Measurements from ENCODE around the gene CCDC146.
"Not testable (repeated sequence)": the region's sequence is repeated elsewhere in the genome, so short reads cannot be mapped to it uniquely, and the experiment has no call there.

The CCDC146 gene

DNA sequence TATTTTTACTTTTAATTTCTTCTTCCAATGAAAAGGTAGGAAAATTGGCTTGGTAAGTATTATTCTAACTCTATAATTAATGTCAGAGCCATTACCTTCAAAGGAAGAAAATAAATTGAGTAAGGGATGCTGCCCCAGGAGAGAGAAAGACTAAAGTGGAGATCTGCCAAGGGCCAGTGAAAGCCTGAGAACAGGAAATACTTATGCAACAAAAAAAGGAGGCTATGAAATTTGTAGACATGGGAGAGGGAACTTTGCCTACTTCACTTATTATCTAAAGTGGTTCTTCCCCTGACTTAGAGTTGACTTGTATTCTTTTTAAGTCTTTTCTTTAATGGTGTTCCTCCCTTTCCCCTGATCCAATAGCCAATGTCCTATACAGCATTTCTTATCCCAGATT, 29.8 kb downstream of the CCDC146 start:
- DNase-seq, result not testable (repeated sequence)

DNA sequence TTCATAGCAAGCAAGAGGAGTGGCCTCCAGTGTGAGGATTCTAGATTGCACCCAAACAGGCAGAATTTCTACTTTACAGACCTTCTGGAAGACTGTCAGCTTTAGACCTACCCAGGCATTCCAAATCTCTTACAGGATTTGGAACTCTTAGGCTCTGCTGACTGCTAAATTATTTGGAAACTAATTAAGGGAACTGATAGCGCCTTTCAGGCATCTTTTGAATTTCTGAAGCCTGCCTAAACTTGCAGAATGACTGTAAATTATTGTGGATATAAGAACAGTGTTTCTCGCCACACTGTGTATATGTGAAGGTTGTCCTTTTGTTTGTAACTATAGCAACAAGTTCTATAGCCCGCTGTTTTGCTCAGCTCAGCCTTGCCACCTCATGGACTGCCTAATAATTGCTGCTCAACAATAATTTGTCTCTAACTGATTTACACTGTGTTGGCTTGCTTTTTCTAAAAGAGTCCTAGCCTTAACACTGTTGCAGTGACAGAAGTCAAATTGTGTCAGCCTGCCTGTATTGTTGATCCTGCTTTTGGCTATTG, 32.6 kb downstream of the CCDC146 start:
- DNase-seq, result not testable (repeated sequence)

DNA sequence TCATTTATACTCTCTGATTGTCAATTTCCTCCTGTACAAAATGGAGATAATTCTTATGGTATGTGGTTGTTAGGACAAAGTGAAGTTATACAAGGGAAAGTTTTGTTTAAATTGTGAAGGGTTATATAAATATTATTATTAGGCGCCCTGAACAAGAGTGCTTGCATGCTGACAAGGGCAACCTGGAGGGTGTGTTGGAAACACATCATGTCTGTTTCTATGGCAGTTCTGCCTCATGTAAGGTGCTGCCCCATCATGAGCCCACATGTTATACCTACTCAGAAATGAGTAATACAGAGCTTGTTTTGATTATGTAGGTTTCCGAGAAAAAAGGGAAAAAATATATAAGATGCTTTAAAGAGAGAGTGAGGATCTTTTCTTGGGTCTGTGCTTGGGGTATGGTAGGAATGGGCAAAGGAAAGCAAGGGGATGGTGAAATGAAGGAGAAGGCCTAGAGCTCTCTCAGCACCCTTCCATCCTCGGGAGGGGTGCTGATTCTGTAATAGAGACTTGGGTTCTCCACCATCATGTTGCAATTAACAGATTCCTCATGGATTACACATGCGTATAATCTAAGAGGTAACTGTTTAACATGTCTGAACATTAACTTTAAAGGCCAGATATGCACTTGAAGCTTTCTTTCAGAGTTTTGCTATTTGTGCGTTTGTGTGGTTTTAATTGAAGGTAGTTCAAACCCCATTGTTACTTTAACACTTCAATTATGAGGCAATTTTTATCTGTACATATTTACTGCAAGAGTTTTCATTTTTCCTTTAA, 33.4 kb downstream of the CCDC146 start:
- DNase-seq, result not testable (repeated sequence)

DNA sequence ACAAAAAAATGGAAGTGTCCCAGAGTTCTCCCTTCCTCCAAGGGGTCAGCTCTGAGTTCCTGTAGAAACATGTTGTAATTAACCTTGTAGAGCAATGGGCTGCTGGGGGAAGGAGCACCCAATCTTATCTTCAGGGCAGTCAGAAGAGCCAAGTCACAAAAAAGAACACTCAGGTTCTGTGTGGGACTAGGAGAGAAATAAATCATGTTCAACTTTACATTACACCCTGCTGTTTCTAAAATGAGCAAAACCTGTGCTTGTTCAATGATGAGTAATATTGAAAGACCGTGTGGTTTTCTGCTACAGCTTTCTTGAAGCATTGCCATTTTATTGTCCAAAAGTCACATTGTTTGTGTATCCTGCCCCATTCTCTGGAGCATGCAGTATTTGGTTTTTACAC, 34.6 kb downstream of the CCDC146 start:
- DNase-seq, result not testable (repeated sequence)

DNA sequence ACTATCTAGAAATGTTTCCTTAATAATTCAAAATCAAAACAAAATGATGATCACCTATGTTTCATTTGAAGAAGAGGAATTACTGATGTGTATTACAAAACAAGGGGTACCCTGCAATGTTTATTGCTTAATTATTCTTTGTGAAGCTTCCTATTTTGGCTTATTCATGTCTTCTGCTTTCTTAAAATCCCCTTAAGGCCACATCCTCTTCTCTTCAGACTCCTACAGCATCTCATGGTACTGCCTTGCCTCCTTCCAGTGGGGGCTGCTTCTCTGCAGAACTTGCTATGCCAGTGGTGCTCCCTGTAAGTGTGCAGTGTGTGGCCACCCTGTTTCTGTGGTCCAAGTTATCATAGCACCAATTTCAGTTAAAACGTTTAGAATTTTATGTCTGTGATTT, 35.0 kb downstream of the CCDC146 start:
- no peak for DNase-seq

DNA sequence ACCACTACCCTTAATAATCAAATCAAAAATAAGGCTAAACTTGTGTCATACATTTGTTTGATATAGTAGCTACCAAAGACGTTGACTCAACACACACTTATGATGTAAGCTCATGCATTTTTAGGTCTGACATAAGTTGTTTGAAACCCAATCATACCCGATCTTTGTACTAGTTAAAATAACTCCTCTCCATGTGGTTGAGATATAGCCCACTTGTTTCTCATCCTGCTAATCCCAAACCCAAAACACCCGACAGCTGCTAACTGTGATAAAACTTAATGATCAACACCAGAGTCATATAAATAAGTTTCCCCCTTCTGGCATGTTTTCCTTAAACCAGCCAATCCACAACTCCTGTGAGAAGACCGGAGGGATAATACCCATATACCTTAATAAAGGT, 48.7 kb downstream of the CCDC146 start:
- not testable (repeated sequence) for DNase-seq

DNA sequence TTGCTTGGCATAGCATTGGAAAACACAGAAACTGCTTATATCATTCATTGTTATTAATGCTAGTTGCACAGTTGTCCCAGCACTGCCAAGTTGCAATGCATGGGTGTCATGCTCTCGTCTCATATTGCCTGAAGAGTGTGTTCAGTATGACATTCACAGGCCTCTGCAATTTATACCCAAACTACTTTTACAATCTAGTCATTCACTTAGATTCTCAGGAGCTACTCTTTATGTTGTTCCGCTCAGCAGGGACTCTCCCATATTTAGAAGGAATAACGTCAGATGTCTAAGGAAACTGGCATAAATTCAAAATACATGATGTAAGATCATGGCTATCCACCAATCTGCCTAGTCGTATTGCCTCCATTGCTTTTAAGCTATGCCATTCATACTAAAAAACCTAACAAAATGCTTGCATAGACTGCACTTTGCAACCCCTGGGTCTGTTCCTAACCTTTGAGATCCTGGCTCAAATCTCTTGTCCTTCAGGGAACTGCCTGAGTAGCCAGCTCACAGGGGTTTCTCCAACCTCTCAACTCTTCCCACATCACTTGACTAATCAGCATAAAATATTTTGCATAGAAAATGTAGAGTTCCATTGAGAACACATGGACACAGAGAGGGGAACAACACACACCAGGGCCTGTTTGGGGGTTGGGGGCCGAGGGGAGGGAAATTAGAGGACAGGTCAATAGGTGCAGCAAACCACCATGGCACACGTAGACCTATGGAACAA, 50.2 kb downstream of the CCDC146 start:
- DNase-seq, result not testable (repeated sequence)

DNA sequence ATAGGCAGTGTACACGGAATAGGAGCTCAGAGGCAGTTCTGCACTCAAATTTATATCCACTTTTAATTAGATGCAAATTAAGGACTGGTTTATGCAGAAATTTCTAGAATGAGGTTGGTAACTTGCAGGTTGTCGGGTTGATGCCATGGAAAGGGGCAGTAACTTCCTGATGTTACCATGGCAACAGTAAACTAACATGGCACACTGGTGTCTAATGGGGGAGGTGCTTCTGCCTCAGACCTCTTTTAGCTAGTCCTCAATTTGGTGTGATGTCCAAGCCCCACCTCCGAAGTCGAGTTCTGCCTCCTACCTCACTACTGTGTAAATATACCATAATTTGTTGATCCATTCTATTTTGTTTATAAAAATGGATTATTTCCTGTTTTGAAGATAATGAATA, 52.0 kb downstream of the CCDC146 start:
- DNase-seq, result not testable (repeated sequence)

DNA sequence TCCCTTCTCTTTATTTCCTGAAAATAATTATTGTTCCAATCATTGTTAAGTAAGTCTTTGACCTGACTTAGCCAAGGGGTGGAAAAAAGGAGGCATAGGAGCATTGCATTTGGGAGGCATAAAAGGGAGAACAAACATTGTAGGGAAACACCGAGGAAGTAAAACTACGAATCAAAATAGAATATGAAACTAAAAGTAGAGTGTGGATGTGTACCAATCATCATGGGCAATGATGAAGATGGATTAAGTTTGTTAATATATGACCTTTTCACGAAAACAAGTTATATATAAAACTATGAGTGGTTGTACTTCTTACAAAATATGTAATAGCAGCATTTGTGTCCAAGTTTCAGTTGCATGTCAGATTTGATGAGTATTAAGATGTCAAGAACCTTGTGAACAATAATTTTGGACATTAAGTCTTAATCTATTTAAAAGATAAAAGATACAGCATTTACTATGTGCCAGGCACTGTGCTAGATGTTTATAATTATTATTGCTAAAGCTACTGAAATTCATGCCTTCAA, 52.9 kb downstream of the CCDC146 start:
- DNase-seq, result not testable (repeated sequence)

DNA sequence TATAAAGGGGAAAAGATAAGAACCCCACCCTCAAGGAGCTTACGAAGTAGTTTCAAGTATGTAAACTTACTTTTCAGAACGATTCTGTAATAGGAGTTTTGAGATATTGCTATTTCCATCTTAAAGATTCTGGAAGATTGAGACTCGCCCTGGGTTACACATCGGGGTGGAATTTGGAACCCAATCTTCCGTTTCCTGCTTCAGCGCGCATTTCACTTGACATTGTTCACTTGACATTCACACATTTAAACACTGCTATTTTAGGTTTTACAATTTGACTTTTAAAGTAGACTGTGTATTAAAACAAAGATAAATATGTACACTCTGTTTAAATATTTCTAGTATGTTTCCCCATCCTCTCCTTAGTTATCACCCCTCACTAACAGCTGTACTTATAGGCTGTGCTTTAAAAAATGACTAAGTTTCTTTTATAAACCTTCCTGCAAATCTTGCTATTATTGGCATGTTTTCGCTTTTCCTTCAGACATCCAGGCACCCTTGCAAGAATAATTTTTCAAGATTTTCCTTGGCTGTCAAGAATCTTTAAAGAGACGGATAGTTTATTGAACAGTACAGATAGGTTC, 55.0 kb downstream of the CCDC146 start:
- DNase-seq, result not testable (repeated sequence)

DNA sequence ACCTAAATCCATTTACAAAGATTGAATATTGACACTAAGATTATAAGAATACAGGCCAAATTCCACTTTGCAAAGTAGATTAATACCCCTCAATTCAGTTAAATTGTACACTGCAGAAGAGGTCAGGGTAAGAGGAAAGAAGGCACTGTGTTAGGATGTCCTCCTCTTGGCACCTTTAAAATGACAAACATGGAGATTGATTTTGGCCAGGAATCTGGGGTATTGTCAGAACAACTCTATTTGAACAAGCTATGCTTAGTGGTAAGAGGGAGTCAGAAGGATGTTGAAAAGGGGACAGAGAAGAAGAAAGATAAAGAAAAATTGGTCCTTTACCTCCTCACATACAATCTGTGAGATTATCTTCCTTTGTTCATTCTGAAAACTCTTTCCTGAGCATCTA, 55.6 kb downstream of the CCDC146 start:
- DNase-seq, result not testable (repeated sequence)

DNA sequence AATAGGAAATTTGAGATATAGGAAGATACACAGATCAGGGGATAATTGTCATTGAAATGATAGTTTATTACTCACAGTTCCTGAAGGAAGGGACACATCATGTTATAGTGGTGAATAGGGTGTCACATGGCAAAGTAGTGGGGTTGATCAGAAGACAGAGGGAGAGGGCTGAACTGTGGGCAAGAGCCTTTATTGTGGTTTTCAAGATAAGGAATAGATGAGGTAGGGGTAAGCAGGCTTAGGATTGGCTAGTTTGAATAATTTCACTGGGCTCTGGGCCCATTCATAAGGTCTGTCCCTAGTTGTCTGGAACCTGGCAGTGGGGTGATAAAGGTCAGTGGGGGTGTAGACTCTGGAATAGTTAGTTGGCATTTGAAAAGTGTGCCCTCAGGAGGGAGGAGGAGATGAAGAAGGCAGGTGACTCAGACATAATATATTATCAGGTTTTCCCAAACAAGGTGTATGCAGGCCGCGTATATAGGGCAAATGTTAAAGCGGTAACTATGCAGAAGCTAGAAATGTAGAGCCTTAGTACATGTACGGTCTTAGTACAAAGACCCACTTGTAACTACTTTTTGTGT, 58.7 kb downstream of the CCDC146 start:
- DNase-seq, result no peak

DNA sequence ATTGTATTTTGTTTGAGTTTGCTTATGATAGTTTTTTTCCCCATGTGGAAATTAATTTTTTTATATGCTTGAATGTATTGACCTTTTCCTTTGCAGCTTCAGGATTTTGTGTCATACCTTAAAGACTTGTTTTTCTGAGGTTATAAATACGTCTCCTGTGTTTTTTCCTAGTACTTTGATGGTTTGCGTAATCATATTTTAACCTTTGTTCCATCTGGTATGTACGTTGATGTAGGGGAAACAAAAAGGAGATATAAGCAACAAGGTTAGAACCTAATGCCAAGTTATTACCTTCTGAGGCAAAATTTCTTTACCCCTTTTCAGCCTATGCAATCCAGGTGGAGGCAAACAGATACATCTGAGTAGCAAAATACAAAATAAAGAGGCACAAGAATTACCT, 59.3 kb downstream of the CCDC146 start:
- no peak for DNase-seq

DNA sequence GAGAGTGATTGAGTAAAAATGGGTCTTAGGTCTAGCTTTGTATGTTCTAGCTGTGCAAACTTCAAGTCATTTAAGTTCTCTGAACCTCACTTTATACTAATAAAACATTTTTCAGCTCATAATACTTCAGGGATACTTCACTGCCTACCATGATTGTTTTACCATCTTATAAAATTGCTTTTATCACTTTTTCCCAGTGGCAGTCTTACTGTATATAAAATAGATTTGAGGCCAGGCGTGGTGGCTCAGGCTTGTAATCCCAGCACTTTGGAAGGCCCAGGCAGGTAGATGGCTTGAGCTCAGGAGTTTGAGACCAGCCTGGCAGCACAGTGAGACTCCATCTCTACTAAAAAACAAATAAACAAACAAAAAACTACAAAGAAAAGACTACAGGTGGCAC, 59.8 kb downstream of the CCDC146 start:
- no peak for DNase-seq

DNA sequence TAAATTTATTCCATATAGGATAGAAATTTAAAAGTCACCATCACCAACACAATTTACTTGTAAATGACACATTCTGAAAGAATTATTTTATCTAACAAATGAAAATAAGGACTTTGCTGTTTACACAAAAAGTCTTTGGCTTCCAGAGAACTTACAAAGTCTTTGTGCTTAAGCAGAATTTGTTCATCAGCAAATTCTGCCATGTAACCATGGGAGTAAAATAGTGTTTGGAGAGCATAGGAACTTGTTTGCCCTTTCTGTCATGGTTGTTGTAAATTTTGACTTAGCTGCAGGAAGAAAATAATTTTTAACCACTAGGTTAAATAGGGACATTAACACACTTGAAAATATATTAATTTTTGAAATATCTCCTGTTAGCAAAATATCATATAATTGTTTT, 62.0 kb downstream of the CCDC146 start:
- no peak for DNase-seq

DNA sequence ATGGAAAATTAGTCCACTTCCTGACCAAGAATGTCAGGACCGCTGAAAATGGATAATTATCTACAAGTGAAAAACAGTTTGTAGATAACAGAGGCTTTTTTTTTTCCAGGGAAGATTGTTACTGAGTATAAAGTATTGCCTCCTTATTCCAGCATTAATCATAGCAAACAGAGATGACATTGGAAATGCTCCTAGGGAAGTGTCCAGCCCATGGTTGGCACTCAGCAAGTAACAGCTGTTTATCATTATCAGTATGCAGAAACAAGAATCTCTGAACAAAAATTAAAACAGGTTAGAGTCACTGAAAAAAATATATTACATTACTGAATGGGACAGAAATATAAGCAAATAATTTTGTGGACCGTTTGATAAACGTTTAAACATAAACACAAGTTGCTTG, 62.6 kb downstream of the CCDC146 start:
- DNase-seq, result no peak

DNA sequence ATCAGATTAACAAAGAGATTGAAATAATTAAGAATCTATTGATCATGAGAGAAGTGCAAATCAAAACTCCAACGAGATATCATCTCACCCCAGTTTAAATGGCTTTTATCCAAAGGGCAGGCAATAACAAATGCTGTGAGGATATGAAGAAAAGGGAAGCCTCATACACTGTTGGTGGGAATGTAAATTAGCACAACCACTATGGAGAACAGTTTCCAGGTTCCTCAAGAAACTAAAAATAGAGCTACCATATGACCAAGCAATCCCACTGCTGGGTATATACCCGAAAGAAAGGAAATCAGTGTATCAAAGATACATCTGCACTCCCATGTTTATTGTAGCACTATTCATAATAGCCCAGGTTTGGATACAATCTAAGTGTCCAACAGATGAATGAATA, 63.5 kb downstream of the CCDC146 start:
- no peak for DNase-seq

DNA sequence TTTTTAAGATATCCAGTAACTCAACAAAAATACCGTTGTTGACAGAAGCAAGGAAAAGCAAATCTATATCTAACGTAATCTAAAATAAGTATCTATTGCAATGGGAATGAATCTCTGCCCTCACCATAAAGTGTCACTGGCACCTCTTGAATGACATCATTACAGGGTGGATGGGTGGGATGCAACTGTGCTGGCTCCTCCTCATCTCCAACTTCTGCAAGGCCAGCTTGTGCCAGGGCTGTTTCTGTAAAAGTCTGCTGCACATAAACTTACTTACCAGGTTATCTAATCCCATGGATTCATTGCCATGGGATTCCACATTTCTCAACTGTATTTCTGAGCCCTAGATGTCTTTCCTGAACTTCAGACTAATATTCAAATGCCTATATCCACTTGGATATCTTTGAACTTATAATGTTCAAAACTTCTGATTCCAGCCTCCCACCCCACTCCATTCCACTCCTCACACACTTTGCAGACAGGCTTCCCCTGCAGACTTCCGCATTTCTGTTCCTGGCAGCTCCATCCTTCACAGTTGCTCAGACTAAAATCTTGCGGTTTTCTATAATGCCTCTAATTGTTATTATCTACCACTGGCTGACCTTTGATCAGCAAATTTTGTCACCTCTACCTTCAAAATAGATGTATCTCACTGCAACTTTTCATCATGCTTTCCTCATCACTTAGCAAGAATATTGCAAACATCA, 66.5 kb downstream of the CCDC146 start:
- no peak for DNase-seq

DNA sequence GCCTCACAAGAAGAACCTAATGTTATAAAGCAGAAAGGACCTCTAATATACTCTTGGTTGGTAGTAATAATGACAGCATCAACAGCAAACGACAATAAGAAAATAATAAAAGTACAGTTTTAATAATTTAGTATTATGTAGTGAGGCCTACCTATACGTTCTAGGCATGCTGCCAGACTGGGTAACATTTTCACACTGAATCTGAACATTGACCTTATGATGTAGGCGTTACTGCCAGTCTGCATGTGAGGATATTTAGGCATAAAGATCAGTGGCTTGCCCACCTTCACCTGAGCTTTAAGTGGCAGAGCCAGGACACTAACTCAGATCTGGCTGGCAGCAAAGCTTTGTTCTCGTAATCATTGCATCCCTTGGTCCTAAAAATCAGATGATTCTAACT, 74.7 kb downstream of the CCDC146 start:
- DNase-seq, result no peak

DNA sequence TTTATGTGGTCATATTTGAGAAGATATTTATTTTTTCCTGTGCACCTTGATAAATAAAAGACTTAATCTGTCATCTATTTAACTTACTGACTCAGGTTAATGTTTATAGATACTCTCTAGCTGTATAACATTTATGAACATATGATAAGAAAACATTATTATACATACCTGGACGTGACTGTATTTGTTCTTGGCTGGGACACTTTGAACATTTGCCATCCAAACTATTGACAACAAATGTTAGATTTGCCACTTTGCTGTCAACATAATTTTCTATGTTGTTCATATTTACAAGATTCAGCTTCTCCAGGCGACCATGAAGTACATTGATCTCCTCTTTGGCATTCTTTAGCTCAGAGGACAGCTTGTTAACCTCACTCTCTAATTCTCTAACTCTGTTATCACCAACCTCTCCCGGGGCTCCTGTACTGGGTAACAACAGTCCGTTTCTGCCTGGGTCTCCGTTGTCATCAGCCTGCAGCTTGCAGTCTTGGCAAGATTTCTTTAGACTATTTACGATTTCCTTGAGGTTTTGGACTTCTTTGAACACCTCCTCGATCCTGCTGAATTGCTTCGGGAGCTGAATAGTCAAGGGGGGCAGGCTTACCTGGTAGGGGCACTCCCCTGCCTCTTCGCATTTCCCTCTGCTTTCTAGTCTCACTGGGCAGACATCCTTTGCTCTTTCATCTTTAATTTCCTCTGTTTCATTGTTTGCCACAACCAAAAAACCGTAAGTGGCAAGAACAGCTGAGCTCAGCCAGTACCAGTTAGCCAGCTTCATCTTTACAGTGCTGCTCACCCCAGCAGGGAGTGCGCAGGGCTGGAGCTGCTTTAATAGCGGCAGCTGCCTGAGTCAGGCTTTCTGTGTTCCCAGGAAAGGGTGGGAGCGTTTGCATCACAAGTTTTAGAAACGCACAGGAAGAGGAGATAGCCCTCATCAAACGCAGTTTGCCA, 76.9 kb downstream of the CCDC146 start, which contains the start of gene FGL2:
Gene FGL2, minus strand, starts transcription at position 807 of the 954 bp plus-strand sequence. Its CDS starts 26 bp downstream, at position 781.
- peak; percentile 27 to 37 for DNase-seq

DNA sequence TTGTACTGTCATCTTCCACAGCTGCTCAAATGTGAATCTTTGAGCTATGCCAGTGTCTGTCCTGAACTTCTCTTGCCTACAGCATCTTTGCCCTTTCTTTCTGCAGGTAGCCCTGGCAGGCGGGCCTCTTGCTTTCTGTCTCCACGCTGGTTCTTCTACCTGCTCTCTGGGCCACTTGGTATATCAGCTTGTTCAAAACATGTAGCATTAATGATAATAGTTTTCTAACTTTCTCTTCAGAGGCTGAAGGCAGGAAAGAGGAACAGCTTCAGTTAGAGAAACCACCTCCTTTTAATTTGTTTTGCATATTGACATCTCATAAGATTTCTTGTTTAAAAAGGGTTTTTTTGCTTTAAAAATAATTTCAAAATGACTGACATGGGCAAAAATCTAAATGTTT, 78.1 kb downstream of the CCDC146 start:
- no peak for DNase-seq
